HG03095 (cell line): ENCODE measurements around the gene GHITM.

Source experiments
- ATAC-seq: cut with Tn5 transposase; IDR thresholded peaks from one replicate; pipeline ENCODE4 v1.9.1; 2021; ENCODE audit warnings: moderate library complexity; ENCODE audit not compliant: unreplicated experiment

GHITM gene

GRCh38 chr10:84197643-84198042 lies 58.3 kb downstream of the GHITM start:
- ATAC-seq: no peak

GRCh38 chr10:84198206-84198915 lies 59.1 kb downstream of the GHITM start:
- no peak for ATAC-seq

GRCh38 chr10:84200537-84201243 lies 61.4 kb downstream of the GHITM start:
- no peak for ATAC-seq

GRCh38 chr10:84201244-84201606 lies 61.9 kb downstream of the GHITM start:
- no peak for ATAC-seq

GRCh38 chr10:84201682-84202081 lies 62.4 kb downstream of the GHITM start:
- no peak for ATAC-seq

- no peak for ATAC-seq
Measured at GRCh38 chr10:84202349-84202748, 63.0 kb downstream of the GHITM start.
